ENCODE data around the gene BEND4. TPM values are rescaled to one million over a fixed set of nuclear protein-coding genes. Genes with fewer than 3 reads are reported as not detected.
"Not testable (repeated sequence)": the region's sequence is repeated elsewhere in the genome, so short reads cannot be mapped to it uniquely, and the experiment has no call there.

Gene BEND4
- total RNA-seq: under 1 TPM; 0.20 to 0.26 TPM

GRCh38 chr4:42152507-42153504 lies at the start of gene BEND4:
TSS of gene BEND4 (minus strand) at chr4:42152655. CDS start at chr4:42152143, 512 bp downstream.
- CTCF ChIA-PET: no interaction called here
- H3K9me3 Mint-ChIP-seq: no peaks in the 10 kb centered on the region
- intact Hi-C loops (cut with micrococcal nuclease): no loop called here
- H3K27ac Mint-ChIP-seq: no peak within 1 kb of the TSS
- H3K36me3 Mint-ChIP-seq (ENCODE audit: low read depth): peaks cover 2% of the 10 kb centered on the region
- peak; percentile 5 for DNase-seq
- H3K4me3 Mint-ChIP-seq: peak within 1 kb of the TSS; percentile 78
- peaks cover 49% of the 10 kb centered on the region for H3K27me3 Mint-ChIP-seq (ENCODE audit: low read depth)
- H3K4me1 Mint-ChIP-seq (ENCODE audit: low read depth): peaks cover 14% of the 10 kb centered on the region

DNA sequence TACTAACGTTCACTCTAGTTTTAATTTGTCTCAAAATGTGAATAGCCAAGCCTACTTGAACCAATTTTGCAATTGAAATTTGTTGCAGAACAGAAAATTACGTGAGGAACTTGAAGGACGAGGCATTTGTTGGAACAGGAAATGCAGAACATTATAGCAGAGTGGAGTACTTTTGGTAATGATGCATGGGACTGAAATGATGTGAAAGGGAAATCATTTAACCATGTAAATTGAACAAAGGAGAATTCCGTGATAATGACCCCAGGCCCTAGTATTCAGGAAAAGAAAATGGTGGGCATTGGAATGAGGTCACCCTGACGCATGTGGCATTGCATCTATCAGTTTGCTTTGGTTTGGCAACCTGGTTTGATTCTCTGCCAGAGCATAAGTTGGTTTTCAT lies 44.9 kb upstream of the BEND4 start:
- intact Hi-C loops (cut with micrococcal nuclease): no loop called here
- H3K27ac Mint-ChIP-seq: no peak overlapping the region
- H3K36me3 Mint-ChIP-seq (ENCODE audit: low read depth): no peaks in the 10 kb centered on the region
- H3K4me1 Mint-ChIP-seq (ENCODE audit: low read depth): no peaks in the 10 kb centered on the region
- H3K9me3 Mint-ChIP-seq: no peaks in the 10 kb centered on the region
- CTCF ChIA-PET: no interaction called here
- no peaks in the 10 kb centered on the region for H3K27me3 Mint-ChIP-seq (ENCODE audit: low read depth)
- no peak for DNase-seq
- H3K4me3 Mint-ChIP-seq: no peak overlapping the region

- DNase-seq: no peak
- Mint-ChIP-seq H3K9me3 (no peaks in the 10 kb centered on the region), H3K27me3 (ENCODE audit: low read depth) (peaks cover 7% of the 10 kb centered on the region), H3K4me3 (no peak overlapping the region), H3K36me3 (ENCODE audit: low read depth) (no peaks in the 10 kb centered on the region), H3K4me1 (ENCODE audit: low read depth) (no peaks in the 10 kb centered on the region), H3K27ac (no peak overlapping the region)
- CTCF ChIA-PET: no interaction called here
- intact Hi-C loops (cut with micrococcal nuclease): no loop called here
Observed at GRCh38 chr4:42172921-42173320, 20.5 kb upstream of the BEND4 start.

DNA sequence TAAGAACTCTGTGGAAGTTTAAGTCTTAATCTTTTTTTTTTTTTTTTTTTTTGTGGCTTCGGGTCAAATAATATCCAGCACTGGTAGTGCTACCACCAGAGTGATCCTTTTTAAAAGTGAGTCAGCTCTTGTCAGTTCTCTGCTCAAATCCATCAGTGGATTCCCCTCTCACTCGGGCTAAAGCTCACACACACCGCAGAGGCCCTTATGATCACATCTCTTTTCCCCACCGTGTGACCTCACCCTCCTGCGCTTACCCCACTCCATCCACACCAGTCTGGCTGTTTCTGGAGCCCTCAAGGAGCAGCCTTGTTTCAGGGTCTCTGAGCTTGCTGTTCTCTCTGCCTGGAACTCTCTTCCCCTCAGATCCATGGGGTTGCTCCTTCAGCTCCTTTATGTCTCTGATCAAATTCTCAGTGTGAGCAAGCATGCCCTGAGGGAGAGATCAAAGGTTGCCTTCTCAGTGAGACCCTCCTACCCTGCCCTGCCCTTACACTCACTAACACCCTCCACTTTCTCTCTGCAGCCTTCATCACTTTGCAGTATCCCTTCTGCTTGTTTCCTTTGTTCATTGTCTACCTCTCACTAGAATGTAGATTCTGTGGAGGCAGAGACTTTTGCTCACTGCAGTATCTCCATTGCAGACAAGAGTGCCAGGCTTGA lies 19.8 kb upstream of the BEND4 start:
- CTCF ChIA-PET: no interaction called here
- H3K4me1 Mint-ChIP-seq (ENCODE audit: low read depth): no peaks in the 10 kb centered on the region
- intact Hi-C loops (cut with micrococcal nuclease): no loop called here
- H3K4me3 Mint-ChIP-seq: no peak overlapping the region
- H3K27me3 Mint-ChIP-seq (ENCODE audit: low read depth): peaks cover 7% of the 10 kb centered on the region
- no peaks in the 10 kb centered on the region for H3K36me3 Mint-ChIP-seq (ENCODE audit: low read depth)
- no peak overlapping the region for H3K27ac Mint-ChIP-seq
- DNase-seq: no peak
- H3K9me3 Mint-ChIP-seq: no peaks in the 10 kb centered on the region

DNA sequence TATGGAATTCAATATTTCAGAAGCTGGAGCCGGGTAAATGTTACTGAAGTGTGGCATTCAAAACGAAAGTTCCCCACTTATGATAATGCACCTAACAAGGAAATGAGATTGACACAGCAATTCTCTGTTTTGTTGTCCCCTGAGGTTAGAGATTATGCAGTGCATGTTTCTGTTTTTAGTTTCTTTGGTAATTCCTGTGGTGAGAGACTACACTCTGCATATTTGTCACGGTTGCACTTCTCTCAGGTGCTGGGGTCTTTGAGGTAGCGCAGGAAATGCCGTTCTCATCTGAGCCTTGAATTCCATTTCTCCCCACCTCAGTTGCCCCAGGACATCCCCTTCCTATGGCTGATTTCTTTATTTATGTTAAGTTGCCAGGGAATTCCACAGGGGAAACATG lies 15.3 kb upstream of the BEND4 start:
- peaks cover 4% of the 10 kb centered on the region for H3K27me3 Mint-ChIP-seq (ENCODE audit: low read depth)
- no peaks in the 10 kb centered on the region for H3K9me3 Mint-ChIP-seq
- H3K36me3 Mint-ChIP-seq (ENCODE audit: low read depth): no peaks in the 10 kb centered on the region
- no peak overlapping the region for H3K27ac Mint-ChIP-seq
- intact Hi-C loops (cut with micrococcal nuclease): no loop called here
- CTCF ChIA-PET: no interaction called here
- no peak overlapping the region for H3K4me3 Mint-ChIP-seq
- H3K4me1 Mint-ChIP-seq (ENCODE audit: low read depth): no peaks in the 10 kb centered on the region
- no peak for DNase-seq

DNA sequence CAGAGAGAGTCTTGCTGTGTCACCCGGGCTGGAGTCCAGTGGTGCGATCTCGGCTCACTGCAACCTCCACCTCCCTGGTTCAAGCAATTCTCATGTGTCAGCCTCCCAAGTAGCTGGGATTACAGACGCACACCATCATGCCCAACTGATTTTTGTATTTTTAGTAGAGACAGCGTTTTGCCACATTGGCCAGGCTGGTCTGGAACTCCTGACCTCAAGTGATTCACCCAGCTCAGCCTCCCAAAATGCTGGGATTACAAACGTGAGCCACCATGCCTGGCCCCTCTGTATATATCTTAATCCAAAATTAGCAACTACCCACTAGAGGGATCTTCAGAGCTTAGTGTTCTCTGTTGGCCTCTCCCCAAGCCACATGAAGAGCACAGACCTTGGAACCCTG lies 13.7 kb upstream of the BEND4 start:
- DNase-seq; H3K36me3 Mint-ChIP-seq (ENCODE audit: low read depth); H3K27ac Mint-ChIP-seq; H3K9me3 Mint-ChIP-seq; H3K27me3 Mint-ChIP-seq (ENCODE audit: low read depth); intact Hi-C loops (cut with micrococcal nuclease); H3K4me1 Mint-ChIP-seq (ENCODE audit: low read depth); H3K4me3 Mint-ChIP-seq: not testable (repeated sequence)
- CTCF ChIA-PET: interaction anchor here (0.6 kb wide), 1 partner anchor 640 kb away, joined by 4 read pairs; no protein-coding TSS in a partner anchor

GRCh38 chr4:42159271-42160001 lies 7.0 kb upstream of the BEND4 start:
- H3K36me3 Mint-ChIP-seq (ENCODE audit: low read depth): no peaks in the 10 kb centered on the region
- no peak for DNase-seq
- H3K27me3 Mint-ChIP-seq (ENCODE audit: low read depth): peaks cover 20% of the 10 kb centered on the region
- H3K27ac Mint-ChIP-seq: no peak overlapping the region
- CTCF ChIA-PET: no interaction called here
- intact Hi-C loops (cut with micrococcal nuclease): no loop called here
- H3K4me1 Mint-ChIP-seq (ENCODE audit: low read depth): no peaks in the 10 kb centered on the region
- H3K4me3 Mint-ChIP-seq: no peak overlapping the region
- H3K9me3 Mint-ChIP-seq: no peaks in the 10 kb centered on the region

GRCh38 chr4:42151568-42152506 lies 618 bp downstream of the BEND4 start:
- Mint-ChIP-seq H3K4me3 (peak overlapping the region; percentile 78), H3K27ac (no peak overlapping the region), H3K4me1 (ENCODE audit: low read depth) (peaks cover 14% of the 10 kb centered on the region), H3K27me3 (ENCODE audit: low read depth) (peaks cover 49% of the 10 kb centered on the region), H3K36me3 (ENCODE audit: low read depth) (peaks cover 2% of the 10 kb centered on the region), H3K9me3 (no peaks in the 10 kb centered on the region)
- intact Hi-C loops (cut with micrococcal nuclease): no loop called here
- DNase-seq: peak; percentile 19
- CTCF ChIA-PET: no interaction called here

- Mint-ChIP-seq H3K4me1 (ENCODE audit: low read depth) (peaks cover 14% of the 10 kb centered on the region), H3K9me3 (no peaks in the 10 kb centered on the region), H3K27ac (no peak overlapping the region), H3K27me3 (ENCODE audit: low read depth) (peaks cover 44% of the 10 kb centered on the region), H3K36me3 (ENCODE audit: low read depth) (peaks cover 2% of the 10 kb centered on the region), H3K4me3 (peak overlapping the region; percentile 78)
- CTCF ChIA-PET: no interaction called here
- no peak for DNase-seq
- intact Hi-C loops (cut with micrococcal nuclease): no loop called here
Observed at GRCh38 chr4:42150653-42151567, 1.5 kb downstream of the BEND4 start.

DNA sequence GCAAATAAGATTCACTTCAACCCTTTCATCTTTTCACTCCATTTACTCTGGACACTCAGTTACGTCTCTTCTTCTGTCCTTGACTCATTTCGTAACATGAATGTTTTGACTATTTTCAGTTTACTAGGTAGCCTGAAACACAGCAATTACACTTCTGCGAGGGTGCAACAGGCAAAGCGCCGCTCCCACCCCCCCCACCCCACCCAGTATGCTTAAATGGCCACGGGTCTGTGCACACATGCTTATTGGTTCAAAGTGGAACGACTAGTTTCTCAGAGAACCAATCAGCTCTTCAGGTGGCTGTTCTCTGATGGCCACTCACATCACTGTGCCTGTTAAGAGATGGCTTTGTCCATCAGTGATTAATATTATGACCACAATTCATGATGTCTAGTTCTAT lies 3.5 kb downstream of the BEND4 start:
- H3K4me3 Mint-ChIP-seq: no peak overlapping the region
- CTCF ChIA-PET: no interaction called here
- H3K9me3 Mint-ChIP-seq: no peaks in the 10 kb centered on the region
- intact Hi-C loops (cut with micrococcal nuclease): no loop called here
- peaks cover 42% of the 10 kb centered on the region for H3K27me3 Mint-ChIP-seq (ENCODE audit: low read depth)
- H3K27ac Mint-ChIP-seq: no peak overlapping the region
- peaks cover 14% of the 10 kb centered on the region for H3K4me1 Mint-ChIP-seq (ENCODE audit: low read depth)
- peaks cover 2% of the 10 kb centered on the region for H3K36me3 Mint-ChIP-seq (ENCODE audit: low read depth)
- DNase-seq: no peak

GRCh38 chr4:42148425-42148824 lies 4.0 kb downstream of the BEND4 start:
- Mint-ChIP-seq H3K27ac (no peak overlapping the region), H3K9me3 (no peaks in the 10 kb centered on the region), H3K4me1 (ENCODE audit: low read depth) (peaks cover 14% of the 10 kb centered on the region), H3K27me3 (ENCODE audit: low read depth) (peaks cover 39% of the 10 kb centered on the region), H3K4me3 (no peak overlapping the region), H3K36me3 (ENCODE audit: low read depth) (peaks cover 2% of the 10 kb centered on the region)
- no peak for DNase-seq
- intact Hi-C loops (cut with micrococcal nuclease): no loop called here
- CTCF ChIA-PET: no interaction called here

All from activated naive CD4-positive, alpha-beta T cell treated with anti-CD3 and anti-CD28 coated beads for 36 hours (primary cell).